ENCODE results near the gene PPDPF. TPM values are rescaled to one million over a fixed set of nuclear protein-coding genes. Genes with fewer than 3 reads are reported as not detected.
A peak's percentile ranks its signal among the peaks of the same experiment; 100 is the strongest.

PPDPF gene
- total RNA-seq, 1 donor from 2014 or later, result 355 TPM

DNA sequence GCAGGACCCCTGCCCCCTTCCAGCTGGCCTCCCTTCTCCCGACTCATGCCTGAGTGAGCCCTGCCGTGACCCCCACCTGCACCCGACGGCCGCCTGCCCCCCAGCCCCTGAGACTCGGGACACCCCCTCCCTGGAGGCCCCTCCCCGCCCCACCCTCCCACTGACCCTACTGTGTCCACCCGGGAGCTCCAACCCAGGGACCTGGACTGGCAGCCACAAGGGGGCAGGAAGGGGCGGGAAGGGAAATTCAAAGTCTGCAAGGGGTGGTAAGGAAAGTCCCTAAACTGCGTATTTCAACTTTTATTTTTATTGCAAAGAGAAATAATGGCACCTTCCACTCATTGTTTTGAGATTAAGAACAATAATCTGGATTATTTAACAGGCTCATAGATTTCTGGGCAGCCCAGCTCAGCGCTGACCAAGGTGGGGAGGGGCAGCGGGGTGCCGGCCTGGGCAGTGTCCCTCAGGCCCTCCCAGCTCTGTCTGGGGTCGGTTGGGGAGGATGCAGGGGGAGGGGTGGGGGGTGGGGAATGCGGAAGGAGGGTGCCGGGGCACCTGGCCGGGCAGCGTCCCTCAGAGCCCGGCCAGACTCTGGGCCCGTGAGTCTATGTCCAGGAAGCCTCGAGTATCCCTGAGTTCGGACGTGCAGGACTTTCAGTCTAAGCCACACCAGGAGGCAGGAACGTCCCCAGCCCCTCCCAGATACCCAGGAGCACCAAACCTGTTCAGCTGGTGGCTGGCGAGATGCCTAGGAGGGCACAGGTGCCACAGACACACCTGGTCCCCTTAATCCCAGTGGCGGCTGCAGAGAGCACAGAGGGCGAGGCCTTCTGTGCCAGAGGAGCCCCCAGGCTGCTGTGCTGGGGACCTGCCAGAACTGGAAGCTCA is 17.9 kb downstream of the PPDPF start:
- peak; percentile 7 for ATAC-seq
- H3K9me3 ChIP-seq, result no peaks in the 10 kb centered on the region
- TF ChIP-seq, protein P1, sequence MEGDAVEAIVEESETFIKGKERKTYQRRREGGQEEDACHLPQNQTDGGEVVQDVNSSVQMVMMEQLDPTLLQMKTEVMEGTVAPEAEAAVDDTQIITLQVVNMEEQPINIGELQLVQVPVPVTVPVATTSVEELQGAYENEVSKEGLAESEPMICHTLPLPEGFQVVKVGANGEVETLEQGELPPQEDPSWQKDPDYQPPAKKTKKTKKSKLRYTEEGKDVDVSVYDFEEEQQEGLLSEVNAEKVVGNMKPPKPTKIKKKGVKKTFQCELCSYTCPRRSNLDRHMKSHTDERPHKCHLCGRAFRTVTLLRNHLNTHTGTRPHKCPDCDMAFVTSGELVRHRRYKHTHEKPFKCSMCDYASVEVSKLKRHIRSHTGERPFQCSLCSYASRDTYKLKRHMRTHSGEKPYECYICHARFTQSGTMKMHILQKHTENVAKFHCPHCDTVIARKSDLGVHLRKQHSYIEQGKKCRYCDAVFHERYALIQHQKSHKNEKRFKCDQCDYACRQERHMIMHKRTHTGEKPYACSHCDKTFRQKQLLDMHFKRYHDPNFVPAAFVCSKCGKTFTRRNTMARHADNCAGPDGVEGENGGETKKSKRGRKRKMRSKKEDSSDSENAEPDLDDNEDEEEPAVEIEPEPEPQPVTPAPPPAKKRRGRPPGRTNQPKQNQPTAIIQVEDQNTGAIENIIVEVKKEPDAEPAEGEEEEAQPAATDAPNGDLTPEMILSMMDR (IDR thresholded peaks at IDR 0.05), result peak; percentile 26
- intact Hi-C loops (cut with DNase I), result loop anchor here (5.0 kb wide), 1 partner anchor 434 kb away; no protein-coding TSS in a partner anchor
- H3K27ac ChIP-seq, result peak overlapping the region; percentile 87
- DNase-seq, result peak; percentile 89
- no peaks in the 10 kb centered on the region for H3K36me3 ChIP-seq
- H3K4me3 ChIP-seq, result peak overlapping the region; percentile 51
- H3K27me3 ChIP-seq, result no peaks in the 10 kb centered on the region
- H3K4me1 ChIP-seq, result peaks cover 20% of the 10 kb centered on the region

DNA sequence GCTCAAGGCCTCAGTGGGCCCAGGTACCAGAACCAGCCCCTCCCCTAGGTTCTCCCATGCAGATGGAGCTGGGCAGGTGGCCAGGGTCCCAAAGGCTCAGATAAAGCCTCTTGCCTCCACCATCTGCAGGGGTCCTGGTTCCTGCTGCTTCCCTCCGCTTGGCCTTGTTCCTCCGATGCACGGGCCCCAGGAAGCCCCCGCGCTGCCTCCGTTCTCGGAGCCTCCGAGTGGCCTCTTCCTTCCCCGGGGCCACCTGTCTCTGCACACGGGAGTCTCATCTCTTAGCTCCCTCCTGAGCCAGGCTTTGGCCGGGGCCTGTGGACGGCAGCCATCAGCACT is 18.5 kb downstream of the PPDPF start:
- TF ChIP-seq, protein P1 (IDR thresholded peaks at IDR 0.05), result no peak
- DNase-seq (no peak), ATAC-seq (no peak)
- peaks cover 20% of the 10 kb centered on the region for H3K4me1 ChIP-seq
- H3K4me3 ChIP-seq, result no peak overlapping the region
- intact Hi-C loops (cut with DNase I), result loop anchor here (5.0 kb wide), 1 partner anchor 433 kb away; no protein-coding TSS in a partner anchor
- H3K27me3 ChIP-seq, result no peaks in the 10 kb centered on the region
- no peaks in the 10 kb centered on the region for H3K9me3 ChIP-seq
- no peaks in the 10 kb centered on the region for H3K36me3 ChIP-seq
- H3K27ac ChIP-seq, result no peak overlapping the region

DNA sequence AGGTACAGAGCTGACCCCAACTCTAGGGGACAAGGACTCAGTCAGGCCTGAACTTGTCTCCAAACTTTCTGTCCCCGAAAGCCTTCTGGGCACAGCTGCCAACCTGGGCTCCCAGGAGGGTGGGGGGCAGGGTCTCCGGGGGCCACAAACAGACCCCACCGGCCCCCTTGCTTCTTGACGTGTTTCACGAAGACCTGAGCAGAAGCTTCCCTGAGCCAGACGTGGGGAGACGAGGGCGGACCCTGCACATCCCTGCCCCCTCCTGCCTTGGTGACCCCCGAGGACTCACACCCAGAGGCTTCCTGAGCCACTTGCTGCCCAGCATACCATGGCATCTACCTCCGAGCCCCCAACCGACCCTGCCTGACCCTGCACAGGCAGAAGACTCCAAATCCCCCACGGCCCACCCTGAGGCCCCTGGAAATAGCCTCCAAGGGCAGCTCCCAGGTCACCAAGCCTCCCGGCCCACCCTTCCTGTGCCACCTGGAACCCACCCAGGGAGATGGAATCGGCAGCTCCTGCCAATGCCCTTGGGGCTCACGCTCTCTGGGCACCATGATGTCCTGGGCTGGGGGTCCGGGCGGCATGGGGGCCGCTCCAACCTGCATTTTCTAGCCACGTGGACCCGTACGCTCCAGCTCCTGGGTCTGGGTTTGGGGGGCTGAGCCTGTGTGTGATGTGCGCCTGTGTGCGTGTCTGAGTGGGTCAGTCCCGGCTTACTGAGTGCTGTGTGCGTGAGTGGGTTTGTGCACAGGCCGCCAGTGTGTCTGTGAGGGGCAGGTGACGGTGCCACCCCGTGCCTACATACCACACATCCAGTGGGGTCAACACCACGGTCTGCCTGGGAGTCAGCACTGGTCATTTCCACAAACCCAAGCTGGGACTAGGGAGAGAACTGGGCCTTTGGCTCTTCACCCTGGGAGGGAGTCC is 19.1 kb downstream of the PPDPF start:
- H3K9me3 ChIP-seq, result no peaks in the 10 kb centered on the region
- H3K27ac ChIP-seq, result no peak overlapping the region
- DNase-seq (no peak), ATAC-seq (no peak)
- H3K36me3 ChIP-seq, result no peaks in the 10 kb centered on the region
- TF ChIP-seq, protein P1 (IDR thresholded peaks at IDR 0.05), result no peak
- intact Hi-C loops (cut with DNase I), result loop anchor here (5.0 kb wide), 1 partner anchor 433 kb away; no protein-coding TSS in a partner anchor
- H3K27me3 ChIP-seq, result peaks cover under 1% of the 10 kb centered on the region
- H3K4me1 ChIP-seq, result peaks cover 20% of the 10 kb centered on the region
- no peak overlapping the region for H3K4me3 ChIP-seq

DNA sequence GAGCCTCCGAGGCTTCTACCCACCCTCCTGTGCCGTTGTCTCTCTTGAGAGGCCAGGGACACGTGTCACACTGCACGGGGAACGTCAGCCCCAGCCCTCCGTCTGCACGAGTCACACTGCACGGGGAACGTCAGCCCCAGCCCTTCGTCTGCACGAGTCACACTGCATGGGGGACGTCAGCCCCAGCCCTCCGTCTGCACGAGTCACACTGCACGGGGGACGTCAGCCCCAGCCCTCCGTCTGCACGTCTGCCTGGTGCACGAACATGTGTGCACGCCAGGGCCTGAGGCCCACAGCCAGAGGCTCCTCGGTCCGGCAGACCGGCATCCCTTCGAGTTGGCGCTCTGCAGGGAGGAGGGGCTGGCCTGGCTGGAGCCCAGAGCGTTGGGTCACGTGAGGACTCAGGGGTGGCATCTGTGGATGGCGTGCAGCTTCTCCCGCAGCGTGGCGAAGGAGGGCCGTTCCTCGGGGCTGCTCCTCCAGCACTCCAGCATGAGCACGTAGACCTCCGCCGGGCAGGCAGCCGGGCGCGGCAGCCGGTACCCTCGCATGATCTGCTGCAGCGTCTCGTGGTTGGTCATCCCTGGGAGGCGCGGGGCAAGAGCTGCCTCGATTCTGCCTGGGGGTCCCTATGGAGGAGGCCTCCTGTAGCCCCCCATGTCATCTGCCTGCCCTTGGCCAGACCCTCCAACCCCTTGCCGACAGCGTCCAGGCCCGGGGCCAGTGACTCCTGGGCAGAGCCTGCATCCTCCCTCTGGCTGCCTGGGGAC is 20.0 kb downstream of the PPDPF start:
- DNase-seq (no peak), ATAC-seq (no peak)
- TF ChIP-seq, protein P1 (IDR thresholded peaks at IDR 0.05), result no peak
- Histone ChIP-seq H3K36me3 (no peaks in the 10 kb centered on the region), H3K9me3 (no peaks in the 10 kb centered on the region), H3K4me1 (peaks cover 20% of the 10 kb centered on the region), H3K27ac (no peak overlapping the region), H3K27me3 (peaks cover 4% of the 10 kb centered on the region), H3K4me3 (no peak overlapping the region)
- intact Hi-C loops (cut with DNase I), result no loop called here

DNA sequence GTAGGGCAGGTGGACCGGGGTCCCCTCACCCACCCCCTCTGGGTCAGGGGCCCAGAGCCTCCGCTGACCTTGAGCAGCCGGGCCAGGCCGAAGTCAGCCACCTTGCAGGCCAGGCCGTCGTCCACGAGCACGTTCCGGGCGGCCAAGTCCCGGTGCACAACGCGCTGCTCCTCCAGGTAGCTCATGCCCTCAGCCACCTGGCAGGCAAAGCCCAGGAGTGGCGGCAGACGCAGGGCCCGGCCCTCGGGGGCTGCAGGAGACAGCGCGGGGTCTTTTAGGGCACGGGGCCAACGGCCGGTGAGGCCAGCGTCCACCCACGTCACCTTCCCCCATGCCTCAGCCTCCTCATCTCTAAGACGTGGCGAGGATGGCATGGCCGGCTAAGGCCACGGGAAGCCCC is 20.8 kb downstream of the PPDPF start:
- DNase-seq (no peak), ATAC-seq (no peak)
- TF ChIP-seq, protein P1 (IDR thresholded peaks at IDR 0.05), result no peak
- Histone ChIP-seq H3K4me1 (peaks cover 18% of the 10 kb centered on the region), H3K9me3 (no peaks in the 10 kb centered on the region), H3K27ac (no peak overlapping the region), H3K36me3 (no peaks in the 10 kb centered on the region), H3K4me3 (no peak overlapping the region), H3K27me3 (peaks cover 4% of the 10 kb centered on the region)
- intact Hi-C loops (cut with DNase I), result no loop called here
